ENCODE measurements around the gene SRBD1. TPM values are rescaled to one million over a fixed set of nuclear protein-coding genes. Genes with fewer than 3 reads are reported as not detected.

SRBD1 gene
- polyA plus RNA-seq, 1 experiment, result 2.7 TPM

DNA sequence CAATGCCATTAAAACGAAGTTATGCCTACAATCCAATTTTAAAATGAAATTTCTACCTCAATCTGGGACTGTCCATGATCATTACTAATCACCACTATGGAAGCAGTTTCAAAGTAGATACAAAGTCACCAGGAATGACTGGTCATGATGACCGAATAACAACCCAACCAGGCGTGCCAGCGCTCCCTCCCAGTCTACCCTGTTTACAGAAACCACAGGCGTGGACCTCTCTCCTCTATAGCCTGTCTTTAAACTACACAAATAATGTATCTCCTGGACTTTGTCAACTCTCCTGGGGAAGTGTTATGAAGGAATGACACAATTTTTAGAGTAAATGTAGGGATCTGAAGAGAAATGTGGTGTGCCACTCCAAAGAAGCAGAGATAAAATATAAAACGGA is 150.2 kb downstream of the SRBD1 start:
- ChIA-PET CTCF (no interaction called here), POLR2A (no interaction called here)
- DNase-seq (ENCODE audit: low read depth), result no peak
- TF ChIP-seq CTCF (IDR thresholded peaks at IDR 0.05; ENCODE audit: insufficient read depth, low read depth, low read length), result no peak
- Histone ChIP-seq H3K36me3 (ENCODE audit: control insufficient read depth, insufficient read depth, low read length) (no peaks in the 10 kb centered on the region), H3K4me3 (ENCODE audit: low read depth, low read length) (no peak overlapping the region), H3K27me3 (ENCODE audit: control insufficient read depth, insufficient read depth, low read length) (no peaks in the 10 kb centered on the region)

DNA sequence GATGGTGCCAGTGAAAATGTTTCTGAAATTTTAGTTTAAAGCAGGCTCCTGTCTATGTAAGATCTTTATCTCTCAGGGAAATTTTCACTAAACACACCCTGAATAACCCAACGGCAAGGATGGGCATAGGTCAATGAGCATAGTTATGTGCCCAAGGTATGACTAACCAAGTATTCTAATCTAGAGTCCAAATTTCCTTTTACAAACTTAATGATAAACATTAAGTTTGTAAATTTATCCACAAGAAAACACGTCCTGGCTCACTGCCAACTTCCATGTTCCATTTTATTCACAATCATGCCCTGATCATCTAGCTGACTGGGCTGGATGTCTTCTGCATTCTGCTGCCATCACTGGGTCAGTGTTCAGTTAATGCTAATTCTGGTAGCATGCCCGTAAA is 151.2 kb downstream of the SRBD1 start:
- ChIA-PET CTCF (interaction anchor here (1.2 kb wide), 1 partner anchor 479 kb away, joined by 3 read pairs; no protein-coding TSS in a partner anchor), POLR2A (no interaction called here)
- no peak for TF ChIP-seq CTCF (IDR thresholded peaks at IDR 0.05; ENCODE audit: insufficient read depth, low read depth, low read length)
- no peaks in the 10 kb centered on the region for H3K36me3 ChIP-seq (ENCODE audit: control insufficient read depth, insufficient read depth, low read length)
- DNase-seq (ENCODE audit: low read depth), result no peak
- no peak overlapping the region for H3K4me3 ChIP-seq (ENCODE audit: low read depth, low read length)
- no peaks in the 10 kb centered on the region for H3K27me3 ChIP-seq (ENCODE audit: control insufficient read depth, insufficient read depth, low read length)

- TF ChIP-seq CTCF (IDR thresholded peaks at IDR 0.05; ENCODE audit: insufficient read depth, low read depth, low read length), result no peak
- no peak overlapping the region for H3K4me3 ChIP-seq (ENCODE audit: low read depth, low read length)
- no peak for DNase-seq (ENCODE audit: low read depth)
- no peaks in the 10 kb centered on the region for H3K36me3 ChIP-seq (ENCODE audit: control insufficient read depth, insufficient read depth, low read length)
- no peaks in the 10 kb centered on the region for H3K27me3 ChIP-seq (ENCODE audit: control insufficient read depth, insufficient read depth, low read length)
- CTCF ChIA-PET, result interaction anchor here (1.2 kb wide), 2 partner anchors 15 to 478 kb away, joined by 3 read pairs; no protein-coding TSS in a partner anchor
- POLR2A ChIA-PET, result no interaction called here
Measured at GRCh38 chr2:45458909-45459563, 152.0 kb downstream of the SRBD1 start.

DNA sequence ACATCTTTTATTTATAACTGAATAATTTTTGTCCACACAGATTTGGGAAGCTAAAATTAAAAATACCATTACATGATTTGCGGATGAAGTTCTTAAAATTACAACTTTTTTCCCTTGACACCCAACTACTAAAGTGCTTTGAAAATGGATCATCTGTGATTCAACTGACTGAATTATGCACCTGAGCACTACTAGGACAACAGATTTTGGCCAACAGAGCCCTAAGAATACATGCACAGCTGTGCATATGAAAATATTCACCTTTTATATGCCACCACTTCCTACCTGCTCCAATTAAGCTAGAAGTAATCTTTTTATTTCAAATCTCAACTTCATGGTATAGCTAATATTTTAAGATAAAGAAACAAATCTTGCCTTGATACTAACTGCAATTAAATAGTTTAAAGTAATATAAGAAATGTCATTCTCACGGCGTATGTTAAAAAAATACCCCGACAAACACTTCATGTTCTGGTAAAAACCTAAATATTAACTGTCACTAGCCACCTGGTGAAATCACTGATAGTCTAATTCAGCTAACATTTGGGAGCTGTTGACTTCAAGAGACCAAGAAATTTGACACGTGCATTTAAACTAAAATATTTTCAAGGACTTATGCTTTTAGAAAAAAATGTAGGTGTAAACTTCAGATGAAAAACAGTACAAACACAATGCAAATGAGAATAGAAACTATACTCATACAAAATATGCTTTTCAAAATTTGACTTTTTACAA is 153.7 kb downstream of the SRBD1 start:
- Histone ChIP-seq H3K36me3 (ENCODE audit: control insufficient read depth, insufficient read depth, low read length) (no peaks in the 10 kb centered on the region), H3K4me3 (ENCODE audit: low read depth, low read length) (no peak overlapping the region), H3K27me3 (ENCODE audit: control insufficient read depth, insufficient read depth, low read length) (no peaks in the 10 kb centered on the region)
- TF ChIP-seq CTCF (IDR thresholded peaks at IDR 0.05; ENCODE audit: insufficient read depth, low read depth, low read length), result no peak
- CTCF ChIA-PET, result interaction anchor here (1.4 kb wide), 1 partner anchor 476 kb away, joined by 5 read pairs; no protein-coding TSS in a partner anchor
- POLR2A ChIA-PET, result interaction anchor here (0.6 kb wide), 1 partner anchor 352 kb away, joined by 4 read pairs; no protein-coding TSS in a partner anchor
- DNase-seq (ENCODE audit: low read depth), result no peak

DNA sequence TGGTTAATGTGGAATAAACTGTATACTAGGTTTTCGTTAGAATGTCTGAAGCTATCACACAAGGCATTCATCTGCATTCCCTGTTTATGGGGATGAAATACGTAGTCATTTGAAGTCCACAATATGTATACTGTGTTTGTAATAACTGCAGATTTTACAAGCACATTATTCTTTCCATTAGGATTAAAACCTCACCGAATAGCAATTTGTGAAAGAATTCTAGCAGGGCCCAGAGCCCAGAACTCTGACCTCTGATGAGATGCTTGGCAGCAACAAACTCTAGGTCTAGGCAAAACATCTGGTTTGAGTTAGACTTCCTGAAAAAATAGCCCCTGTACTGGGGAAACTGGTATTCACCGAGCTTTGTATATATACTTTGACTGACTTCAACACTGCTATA is 158.2 kb downstream of the SRBD1 start:
- peak; percentile 96 for DNase-seq (ENCODE audit: low read depth)
- Histone ChIP-seq H3K36me3 (ENCODE audit: control insufficient read depth, insufficient read depth, low read length) (no peaks in the 10 kb centered on the region), H3K27me3 (ENCODE audit: control insufficient read depth, insufficient read depth, low read length) (no peaks in the 10 kb centered on the region), H3K4me3 (ENCODE audit: low read depth, low read length) (no peak overlapping the region)
- POLR2A ChIA-PET, result interaction anchor here (0.5 to 0.7 kb wide), 4 partner anchors 17 to 279 kb away, joined by 3 to 8 read pairs (median 5); no protein-coding TSS in a partner anchor
- CTCF ChIA-PET, result interaction anchor here (0.7 to 1.9 kb wide), 4 partner anchors 42 to 471 kb away, joined by 3 to 5 read pairs (median 3); no protein-coding TSS in a partner anchor
- no peak for TF ChIP-seq CTCF (IDR thresholded peaks at IDR 0.05; ENCODE audit: insufficient read depth, low read depth, low read length)

Data from BJ (cell line).